ENCODE measurements around the gene DHDDS.
"Not testable (repeated sequence)": the region's sequence is repeated elsewhere in the genome, so short reads cannot be mapped to it uniquely, and the experiment has no call there.

The DHDDS gene

GRCh38 chr1:26431979-26432695 lies at the start of gene DHDDS:
Gene DHDDS, plus strand, starts transcription at chr1:26432321. Its CDS starts 625 bp downstream, at chr1:26432946.
- DNase-seq = peak; percentile 91 to 99 (median 98)

GRCh38 chr1:26384076-26384475 lies 48.0 kb upstream of the DHDDS start:
- no peak for DNase-seq

GRCh38 chr1:26385063-26385462 lies 47.1 kb upstream of the DHDDS start:
- not testable (repeated sequence) for DNase-seq

- DNase-seq = no peak
These were observed 44.7 kb upstream of the DHDDS start for GRCh38 chr1:26387447-26387846.

- no peak for DNase-seq
These were observed 43.2 kb upstream of the DHDDS start for GRCh38 chr1:26388791-26389445.

- DNase-seq = no peak
These were observed 42.4 kb upstream of the DHDDS start for GRCh38 chr1:26389604-26390247.

GRCh38 chr1:26391450-26391849 lies 40.7 kb upstream of the DHDDS start:
- peak in 3 of 14 donors; percentile 1 to 5 (median 1) for DNase-seq

- DNase-seq = no peak
These were observed 36.4 kb upstream of the DHDDS start for GRCh38 chr1:26395754-26396153.

- no peak for DNase-seq
These were observed 33.1 kb upstream of the DHDDS start for GRCh38 chr1:26399034-26399433.

GRCh38 chr1:26401891-26402290 lies 30.2 kb upstream of the DHDDS start:
- DNase-seq = no peak

- no peak for DNase-seq
These were observed 28.5 kb upstream of the DHDDS start for GRCh38 chr1:26403656-26404055.

- DNase-seq = no peak
These were observed 27.5 kb upstream of the DHDDS start for GRCh38 chr1:26404641-26405040.

GRCh38 chr1:26405281-26405915 lies 26.7 kb upstream of the DHDDS start:
- DNase-seq = no peak

GRCh38 chr1:26408604-26409003 lies 23.5 kb upstream of the DHDDS start:
- DNase-seq = peak in 11 of 14 donors; percentile 2 to 63 (median 31)

- no peak for DNase-seq
These were observed 22.8 kb upstream of the DHDDS start for GRCh38 chr1:26409191-26409807.

GRCh38 chr1:26410706-26411623 lies 21.2 kb upstream of the DHDDS start, which contains the start of gene LIN28A:
Gene LIN28A, plus strand, starts transcription at chr1:26410817. Its CDS starts 75 bp downstream, at chr1:26410892.
- DNase-seq = no peak

GRCh38 chr1:26411624-26412074 lies 20.5 kb upstream of the DHDDS start:
- no peak for DNase-seq

- no peak for DNase-seq
These were observed 19.8 kb upstream of the DHDDS start for GRCh38 chr1:26412180-26412840.

GRCh38 chr1:26413031-26413430 lies 19.1 kb upstream of the DHDDS start:
- DNase-seq = no peak

- peak in 9 of 14 donors; percentile 1 to 38 (median 13) for DNase-seq
These were observed 14.9 kb upstream of the DHDDS start for GRCh38 chr1:26417111-26417759.
